Measurements from ENCODE around the gene RPS15.

- TF ChIP-seq TAF1 (IDR thresholded peaks at IDR 0.05; ENCODE audit: low read depth, low read length) (no peak), POLR2AphosphoS5 (IDR thresholded peaks at IDR 0.05; ENCODE audit: low read depth, low read length) (no peak), POLR2A (IDR thresholded peaks at IDR 0.05; ENCODE audit: low read depth, low read length) (no peak), SPI1 (IDR thresholded peaks at IDR 0.05; ENCODE audit: low read depth, low read length) (no peak), PAX5 (IDR thresholded peaks at IDR 0.05; ENCODE audit: insufficient read depth, low read length, severe bottlenecking) (no peak), POU2F2 (IDR thresholded peaks at IDR 0.05; ENCODE audit: low read depth, low read length) (no peak)
These were observed 49.5 kb downstream of the RPS15 start for GRCh38 chr19:1487576-1488281.

Measured in GM12891 (cell line).